GM10266 (cell line): ENCODE measurements around the gene HTR5A.
A peak's percentile ranks its signal among the peaks of the same experiment; 100 is the strongest.
"Not testable (repeated sequence)": the region's sequence is repeated elsewhere in the genome, so short reads cannot be mapped to it uniquely, and the experiment has no call there.

Source experiments
- DNase-seq: peaks from one replicate; pipeline ENCODE4 v3.0.0; 2012; ENCODE audit errors: extremely low spot score
- CTCF ChIP-seq: IDR thresholded peaks from 2 replicates; pipeline ENCODE4 v1.5.1; 2012; ENCODE audit warnings: mild to moderate bottlenecking, low read depth; ENCODE audit not compliant: control insufficient read depth, insufficient read depth; ENCODE audit errors: missing control alignments

Gene HTR5A

GRCh38 chr7:155069992-155070751 lies at the start of gene HTR5A:
Gene HTR5A (plus strand): TSS chr7:155070324. CDS start chr7:155070900, 576 bp downstream.
- DNase-seq = peak; percentile 90
- TF ChIP-seq CTCF = no peak

GRCh38 chr7:155020996-155021395 lies 49.1 kb upstream of the HTR5A start:
- no peak for TF ChIP-seq CTCF
- no peak for DNase-seq

DNA sequence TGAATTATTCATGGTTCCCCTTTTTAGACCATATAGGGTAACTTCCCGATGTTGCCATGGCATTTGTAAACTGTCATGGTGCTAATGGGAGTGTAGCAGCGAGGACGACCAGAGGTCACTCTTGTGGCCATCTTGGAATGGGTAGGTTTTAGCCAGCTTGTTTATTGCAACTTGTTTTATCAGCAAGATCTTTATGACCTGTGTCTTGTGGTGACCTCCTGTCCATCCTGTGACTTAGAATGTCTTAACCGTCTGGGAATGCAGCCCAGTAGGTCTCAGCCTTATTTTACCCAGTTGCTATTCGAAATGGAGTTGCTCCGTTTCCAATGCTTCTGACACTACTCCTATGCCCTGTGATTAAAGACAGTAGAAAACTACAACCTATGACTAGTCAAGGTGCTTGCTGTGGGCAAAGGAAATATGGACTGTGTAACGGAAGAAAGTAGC lies 48.4 kb upstream of the HTR5A start:
- no peak for DNase-seq
- no peak for TF ChIP-seq CTCF

DNA sequence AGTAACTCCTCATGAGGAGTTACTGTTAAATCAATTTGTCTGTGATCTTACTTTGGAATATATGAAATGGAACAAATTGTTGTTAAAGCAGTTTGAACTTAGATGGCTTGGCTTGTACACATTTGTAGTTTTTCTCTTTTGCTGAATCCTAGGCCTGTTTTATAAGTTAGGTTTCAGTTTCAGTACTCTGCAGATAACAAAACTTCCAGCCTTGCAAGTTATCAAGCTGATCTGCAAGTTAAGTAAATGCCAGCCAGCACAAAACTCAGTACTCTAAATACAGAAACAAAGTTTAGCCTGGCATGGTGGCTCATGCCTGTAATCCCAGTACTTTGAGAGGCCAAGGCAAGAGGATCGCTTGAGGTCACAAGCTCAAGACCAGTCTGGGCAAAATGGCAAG lies 42.2 kb upstream of the HTR5A start:
- no peak for DNase-seq
- no peak for TF ChIP-seq CTCF

GRCh38 chr7:155032978-155033377 lies 37.1 kb upstream of the HTR5A start:
- peak; percentile 15 for TF ChIP-seq CTCF
- DNase-seq = no peak

- not testable (repeated sequence) for DNase-seq
These were observed 35.6 kb upstream of the HTR5A start for GRCh38 chr7:155034495-155034894.

DNA sequence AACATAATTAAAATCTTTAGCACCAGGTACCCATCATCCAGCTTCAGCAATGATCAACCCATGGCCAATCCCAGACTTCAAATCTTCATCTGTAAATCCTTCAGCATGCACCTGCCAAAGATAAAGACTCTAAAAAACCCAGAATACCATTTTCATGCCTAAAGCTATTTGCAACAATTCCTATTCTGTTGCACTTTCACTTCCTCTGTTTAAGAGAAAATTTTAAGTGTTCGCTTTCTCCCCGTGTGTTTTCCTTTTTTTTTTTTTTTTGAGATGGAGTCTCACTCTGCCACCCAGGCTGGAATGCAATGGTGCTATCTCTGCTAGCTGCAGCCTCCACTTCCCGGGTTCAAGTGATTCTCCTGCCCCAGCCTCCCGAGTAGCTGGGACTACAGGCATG lies 31.8 kb upstream of the HTR5A start:
- no peak for TF ChIP-seq CTCF
- DNase-seq = no peak
